ENCODE data around the gene RNF130. TPM values are rescaled to one million over a fixed set of nuclear protein-coding genes. Genes with fewer than 3 reads are reported as not detected.

Gene RNF130
- total and polyA plus RNA-seq, 9 of the 15 experiments (the other 6 are each of a cell fraction or from before 2014, with no cell fraction given), result 5.8 to 39.4 (median 27.1) TPM

DNA sequence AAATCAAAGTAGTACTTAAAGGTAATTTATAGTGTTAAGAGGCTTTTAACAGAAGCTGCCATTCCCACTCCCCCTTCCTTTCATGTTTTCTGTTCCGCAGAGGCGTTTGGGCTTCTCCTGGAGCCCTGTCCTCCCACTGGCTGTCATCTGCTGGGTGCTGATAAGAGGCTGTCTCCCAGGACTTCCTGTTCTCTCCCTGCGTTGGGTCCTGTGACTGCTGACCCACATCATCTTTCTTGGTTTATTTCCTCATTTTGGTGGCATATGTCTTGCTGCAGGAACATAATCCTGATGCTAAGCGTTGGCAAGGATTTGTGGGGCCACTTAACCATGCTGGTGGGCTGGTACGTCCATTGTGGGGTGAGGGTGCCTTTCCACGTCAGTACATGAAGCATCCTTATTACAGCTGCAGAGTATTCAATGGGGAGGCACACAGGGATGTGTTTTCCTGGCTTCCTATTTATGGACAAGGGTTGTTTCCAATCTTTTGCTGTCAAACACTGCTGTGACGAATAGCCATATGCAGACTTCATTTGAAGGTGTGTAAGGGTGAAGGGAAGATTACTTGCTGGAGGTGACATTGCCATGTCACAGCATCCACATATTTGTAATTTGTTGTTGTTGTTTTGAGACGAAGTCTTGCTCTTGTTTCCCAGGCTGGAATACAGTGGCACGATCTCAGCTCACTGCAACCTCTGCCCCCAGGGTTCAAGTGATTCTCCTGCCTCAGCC, 22.3 kb upstream of the RNF130 start (continued):
- TF ChIP-seq, protein P1, sequence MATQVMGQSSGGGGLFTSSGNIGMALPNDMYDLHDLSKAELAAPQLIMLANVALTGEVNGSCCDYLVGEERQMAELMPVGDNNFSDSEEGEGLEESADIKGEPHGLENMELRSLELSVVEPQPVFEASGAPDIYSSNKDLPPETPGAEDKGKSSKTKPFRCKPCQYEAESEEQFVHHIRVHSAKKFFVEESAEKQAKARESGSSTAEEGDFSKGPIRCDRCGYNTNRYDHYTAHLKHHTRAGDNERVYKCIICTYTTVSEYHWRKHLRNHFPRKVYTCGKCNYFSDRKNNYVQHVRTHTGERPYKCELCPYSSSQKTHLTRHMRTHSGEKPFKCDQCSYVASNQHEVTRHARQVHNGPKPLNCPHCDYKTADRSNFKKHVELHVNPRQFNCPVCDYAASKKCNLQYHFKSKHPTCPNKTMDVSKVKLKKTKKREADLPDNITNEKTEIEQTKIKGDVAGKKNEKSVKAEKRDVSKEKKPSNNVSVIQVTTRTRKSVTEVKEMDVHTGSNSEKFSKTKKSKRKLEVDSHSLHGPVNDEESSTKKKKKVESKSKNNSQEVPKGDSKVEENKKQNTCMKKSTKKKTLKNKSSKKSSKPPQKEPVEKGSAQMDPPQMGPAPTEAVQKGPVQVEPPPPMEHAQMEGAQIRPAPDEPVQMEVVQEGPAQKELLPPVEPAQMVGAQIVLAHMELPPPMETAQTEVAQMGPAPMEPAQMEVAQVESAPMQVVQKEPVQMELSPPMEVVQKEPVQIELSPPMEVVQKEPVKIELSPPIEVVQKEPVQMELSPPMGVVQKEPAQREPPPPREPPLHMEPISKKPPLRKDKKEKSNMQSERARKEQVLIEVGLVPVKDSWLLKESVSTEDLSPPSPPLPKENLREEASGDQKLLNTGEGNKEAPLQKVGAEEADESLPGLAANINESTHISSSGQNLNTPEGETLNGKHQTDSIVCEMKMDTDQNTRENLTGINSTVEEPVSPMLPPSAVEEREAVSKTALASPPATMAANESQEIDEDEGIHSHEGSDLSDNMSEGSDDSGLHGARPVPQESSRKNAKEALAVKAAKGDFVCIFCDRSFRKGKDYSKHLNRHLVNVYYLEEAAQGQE (IDR thresholded peaks at IDR 0.05; ENCODE audit: borderline replicate concordance), result peak; percentile 49; the same call in 1 of the 2 replicates
- TF ChIP-seq, protein P1 (CRISPR knock-in tag; IDR thresholded peaks at IDR 0.05; ENCODE audit: low read depth), result no peak
- TF ChIP-seq CCNT2 (IDR thresholded peaks at IDR 0.05; ENCODE audit: borderline replicate concordance, extremely low read depth, insufficient read length, low read depth, low read length) (peak; percentile 66), BRF1 (IDR thresholded peaks at IDR 0.05; ENCODE audit: borderline replicate concordance, extremely low read depth, insufficient read length) (no peak), ZNF143 (CRISPR knock-in tag; IDR thresholded peaks at IDR 0.05) (no peak), YBX1 (IDR thresholded peaks at IDR 0.05) (no peak), SETDB1 (IDR thresholded peaks at IDR 0.05; ENCODE audit: low read length) (no peak), RBM39 (optimal IDR thresholded peaks at IDR 0.05; ENCODE audit: low read depth, low read length) (peak; percentile 66), RBM14 (IDR thresholded peaks at IDR 0.05; ENCODE audit: borderline replicate concordance, insufficient read depth, low read depth, low read length) (no peak), NFXL1 (CRISPR knock-in tag; IDR thresholded peaks at IDR 0.05) (no peak), NCOR1 (IDR thresholded peaks at IDR 0.05) (peak; percentile 96), CCAR2 (IDR thresholded peaks at IDR 0.05; ENCODE audit: low read depth, low read length) (0 out of 2 replicates have a peak, but pooled peaks have one; percentile 57), ZNF311 (CRISPR knock-in tag; IDR thresholded peaks at IDR 0.05) (peak; percentile 42; the same call in 1 of the 2 replicates)
- TF ChIP-seq, protein P2, sequence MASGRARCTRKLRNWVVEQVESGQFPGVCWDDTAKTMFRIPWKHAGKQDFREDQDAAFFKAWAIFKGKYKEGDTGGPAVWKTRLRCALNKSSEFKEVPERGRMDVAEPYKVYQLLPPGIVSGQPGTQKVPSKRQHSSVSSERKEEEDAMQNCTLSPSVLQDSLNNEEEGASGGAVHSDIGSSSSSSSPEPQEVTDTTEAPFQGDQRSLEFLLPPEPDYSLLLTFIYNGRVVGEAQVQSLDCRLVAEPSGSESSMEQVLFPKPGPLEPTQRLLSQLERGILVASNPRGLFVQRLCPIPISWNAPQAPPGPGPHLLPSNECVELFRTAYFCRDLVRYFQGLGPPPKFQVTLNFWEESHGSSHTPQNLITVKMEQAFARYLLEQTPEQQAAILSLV (tag; IDR thresholded peaks at IDR 0.05), result no peak
- TF ChIP-seq, protein P3, sequence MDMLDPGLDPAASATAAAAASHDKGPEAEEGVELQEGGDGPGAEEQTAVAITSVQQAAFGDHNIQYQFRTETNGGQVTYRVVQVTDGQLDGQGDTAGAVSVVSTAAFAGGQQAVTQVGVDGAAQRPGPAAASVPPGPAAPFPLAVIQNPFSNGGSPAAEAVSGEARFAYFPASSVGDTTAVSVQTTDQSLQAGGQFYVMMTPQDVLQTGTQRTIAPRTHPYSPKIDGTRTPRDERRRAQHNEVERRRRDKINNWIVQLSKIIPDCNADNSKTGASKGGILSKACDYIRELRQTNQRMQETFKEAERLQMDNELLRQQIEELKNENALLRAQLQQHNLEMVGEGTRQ (CRISPR knock-in tag; IDR thresholded peaks at IDR 0.05), result no peak
- TF ChIP-seq, protein P4, sequence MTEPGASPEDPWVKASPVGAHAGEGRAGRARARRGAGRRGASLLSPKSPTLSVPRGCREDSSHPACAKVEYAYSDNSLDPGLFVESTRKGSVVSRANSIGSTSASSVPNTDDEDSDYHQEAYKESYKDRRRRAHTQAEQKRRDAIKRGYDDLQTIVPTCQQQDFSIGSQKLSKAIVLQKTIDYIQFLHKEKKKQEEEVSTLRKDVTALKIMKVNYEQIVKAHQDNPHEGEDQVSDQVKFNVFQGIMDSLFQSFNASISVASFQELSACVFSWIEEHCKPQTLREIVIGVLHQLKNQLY (CRISPR knock-in tag; conservative IDR thresholded peaks at IDR 0.05), result no peak
- TF ChIP-seq, protein P5, sequence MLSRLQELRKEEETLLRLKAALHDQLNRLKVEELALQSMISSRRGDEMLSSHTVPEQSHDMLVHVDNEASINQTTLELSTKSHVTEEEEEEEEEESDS (CRISPR knock-in tag; IDR thresholded peaks at IDR 0.05), result no peak
